ENCODE results near the gene SETD1B.
"Not testable (repeated sequence)": the region's sequence is repeated elsewhere in the genome, so short reads cannot be mapped to it uniquely, and the experiment has no call there.

SETD1B gene

GRCh38 chr12:121803861-121804416 is at the start of gene SETD1B:
SETD1B (plus strand) TSS chr12:121804009; CDS start chr12:121804738, 729 bp downstream.
- no peak for DNase-seq (ENCODE audit: low read depth in 3 of 3)

- DNase-seq (ENCODE audit: low read depth in 3 of 3), result no peak
Observed at GRCh38 chr12:121754836-121755235, 49.0 kb upstream of the SETD1B start.

- no peak for DNase-seq (ENCODE audit: low read depth in 3 of 3)
Observed at GRCh38 chr12:121755591-121755990, 48.2 kb upstream of the SETD1B start.

GRCh38 chr12:121758536-121758935 is 45.3 kb upstream of the SETD1B start:
- DNase-seq (ENCODE audit: low read depth in 3 of 3), result not testable (repeated sequence)

GRCh38 chr12:121762269-121762668 is 41.5 kb upstream of the SETD1B start:
- no peak for DNase-seq (ENCODE audit: low read depth in 3 of 3)

GRCh38 chr12:121764808-121765207 is 39.0 kb upstream of the SETD1B start:
- DNase-seq (ENCODE audit: low read depth in 3 of 3), result no peak

- no peak for DNase-seq (ENCODE audit: low read depth in 3 of 3)
Observed at GRCh38 chr12:121765573-121765972, 38.2 kb upstream of the SETD1B start.

GRCh38 chr12:121766290-121767039 is 37.3 kb upstream of the SETD1B start:
- DNase-seq (ENCODE audit: low read depth in 3 of 3), result no peak

GRCh38 chr12:121767525-121768016 is 36.2 kb upstream of the SETD1B start:
- no peak for DNase-seq (ENCODE audit: low read depth in 3 of 3)

GRCh38 chr12:121769297-121769830 is 34.4 kb upstream of the SETD1B start:
- DNase-seq (ENCODE audit: low read depth in 3 of 3), result no peak

GRCh38 chr12:121769831-121770301 is 33.9 kb upstream of the SETD1B start:
- DNase-seq (ENCODE audit: low read depth in 3 of 3), result no peak

- DNase-seq (ENCODE audit: low read depth in 3 of 3), result no peak
Observed at GRCh38 chr12:121770388-121770787, 33.4 kb upstream of the SETD1B start.

- DNase-seq (ENCODE audit: low read depth in 3 of 3), result no peak
Observed at GRCh38 chr12:121770813-121771625, 32.8 kb upstream of the SETD1B start.

GRCh38 chr12:121773011-121773777 is 30.6 kb upstream of the SETD1B start:
- peak in 2 of 3 donors; percentile 65 to 75 for DNase-seq (ENCODE audit: low read depth in 3 of 3)

GRCh38 chr12:121774968-121775474 is 28.8 kb upstream of the SETD1B start:
- no peak for DNase-seq (ENCODE audit: low read depth in 3 of 3)

GRCh38 chr12:121775501-121775900 is 28.3 kb upstream of the SETD1B start:
- DNase-seq (ENCODE audit: low read depth in 3 of 3), result no peak

GRCh38 chr12:121776190-121777098 is 27.4 kb upstream of the SETD1B start:
- DNase-seq (ENCODE audit: low read depth in 3 of 3), result peak; percentile 79 to 91 (median 90)

- no peak for DNase-seq (ENCODE audit: low read depth in 3 of 3)
Observed at GRCh38 chr12:121778567-121779421, 25.0 kb upstream of the SETD1B start.

GRCh38 chr12:121779422-121779895 is 24.4 kb upstream of the SETD1B start:
- no peak for DNase-seq (ENCODE audit: low read depth in 3 of 3)

Measured in stimulated activated CD4-positive, alpha-beta T cell treated with anti-CD3 and anti-CD28 coated beads, TNF-alpha, amount 100 ng/mL, for 48 hours (primary cell).